HFFc6 (cell line): ENCODE measurements around the gene MOV10L1. TPM values are rescaled to one million over a fixed set of nuclear protein-coding genes. Genes with fewer than 3 reads are reported as not detected.

Experiments
- DNase-seq: peaks from one replicate; pipeline ENCODE4 v3.0.0-alpha.2; 2018
- H3K27ac Mint-ChIP-seq: 2 replicates; pipeline ENCODE4 v1.8.0; 2020; ENCODE audit warnings: mild to moderate bottlenecking, mixed read lengths
- H3K27me3 Mint-ChIP-seq: 2 replicates; pipeline ENCODE4 v1.8.0; 2021; ENCODE audit warnings: mild to moderate bottlenecking, moderate library complexity, mixed read lengths; ENCODE audit not compliant: insufficient read depth
- H3K36me3 Mint-ChIP-seq: 2 replicates; pipeline ENCODE4 v1.8.0; 2021; ENCODE audit warnings: low read depth, mixed read lengths
- H3K4me1 Mint-ChIP-seq: 2 replicates; pipeline ENCODE4 v1.8.0; 2020; ENCODE audit warnings: low read depth, mixed read lengths
- H3K4me3 Mint-ChIP-seq: 2 replicates; pipeline ENCODE4 v1.8.0; 2020; ENCODE audit warnings: mild to moderate bottlenecking, moderate library complexity, mixed read lengths
- H3K9me3 Mint-ChIP-seq: 2 replicates; pipeline ENCODE4 v1.8.0; 2020; ENCODE audit warnings: mild to moderate bottlenecking, mixed read lengths
- total RNA-seq, 6 experiments: library from RNA; stranded (reverse); fragmentation: NEBNext Ultra II Directional; extraction: Animal tissue kit (Norgen Biotek cat#: 25700); gene quantifications; 2 replicates in 1 of 6; 3 replicates in 5 of 6; pipeline ENCODE4 v1.2.3, GENCODE V29; 2021
- TF ChIP-seq, protein P1 (sequence below): fragments of 200-600 bp; sonication (generic); IDR thresholded peaks from 2 replicates; pipeline ENCODE4 v1.5.0; 2021; ENCODE audit warnings: antibody characterized with exemption, mild to moderate bottlenecking

The MOV10L1 gene
- total RNA-seq, 6 experiments from 2014 or later: 0.09 to 1.3 (median 0.26) TPM

- Mint-ChIP-seq H3K36me3 (no peaks in the 10 kb centered on the region), H3K4me3 (peak overlapping the region; percentile 28; the same call in 1 of the 2 replicates), H3K27me3 (peaks cover 2% of the 10 kb centered on the region), H3K9me3 (no peaks in the 10 kb centered on the region), H3K27ac (peak overlapping the region; percentile 65), H3K4me1 (peaks cover 65% of the 10 kb centered on the region)
- DNase-seq: peak; percentile 75
- TF ChIP-seq, protein P1, sequence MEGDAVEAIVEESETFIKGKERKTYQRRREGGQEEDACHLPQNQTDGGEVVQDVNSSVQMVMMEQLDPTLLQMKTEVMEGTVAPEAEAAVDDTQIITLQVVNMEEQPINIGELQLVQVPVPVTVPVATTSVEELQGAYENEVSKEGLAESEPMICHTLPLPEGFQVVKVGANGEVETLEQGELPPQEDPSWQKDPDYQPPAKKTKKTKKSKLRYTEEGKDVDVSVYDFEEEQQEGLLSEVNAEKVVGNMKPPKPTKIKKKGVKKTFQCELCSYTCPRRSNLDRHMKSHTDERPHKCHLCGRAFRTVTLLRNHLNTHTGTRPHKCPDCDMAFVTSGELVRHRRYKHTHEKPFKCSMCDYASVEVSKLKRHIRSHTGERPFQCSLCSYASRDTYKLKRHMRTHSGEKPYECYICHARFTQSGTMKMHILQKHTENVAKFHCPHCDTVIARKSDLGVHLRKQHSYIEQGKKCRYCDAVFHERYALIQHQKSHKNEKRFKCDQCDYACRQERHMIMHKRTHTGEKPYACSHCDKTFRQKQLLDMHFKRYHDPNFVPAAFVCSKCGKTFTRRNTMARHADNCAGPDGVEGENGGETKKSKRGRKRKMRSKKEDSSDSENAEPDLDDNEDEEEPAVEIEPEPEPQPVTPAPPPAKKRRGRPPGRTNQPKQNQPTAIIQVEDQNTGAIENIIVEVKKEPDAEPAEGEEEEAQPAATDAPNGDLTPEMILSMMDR: no peak
These were observed 25.9 kb downstream of the MOV10L1 start for GRCh38 chr22:50115693-50116092.

DNA sequence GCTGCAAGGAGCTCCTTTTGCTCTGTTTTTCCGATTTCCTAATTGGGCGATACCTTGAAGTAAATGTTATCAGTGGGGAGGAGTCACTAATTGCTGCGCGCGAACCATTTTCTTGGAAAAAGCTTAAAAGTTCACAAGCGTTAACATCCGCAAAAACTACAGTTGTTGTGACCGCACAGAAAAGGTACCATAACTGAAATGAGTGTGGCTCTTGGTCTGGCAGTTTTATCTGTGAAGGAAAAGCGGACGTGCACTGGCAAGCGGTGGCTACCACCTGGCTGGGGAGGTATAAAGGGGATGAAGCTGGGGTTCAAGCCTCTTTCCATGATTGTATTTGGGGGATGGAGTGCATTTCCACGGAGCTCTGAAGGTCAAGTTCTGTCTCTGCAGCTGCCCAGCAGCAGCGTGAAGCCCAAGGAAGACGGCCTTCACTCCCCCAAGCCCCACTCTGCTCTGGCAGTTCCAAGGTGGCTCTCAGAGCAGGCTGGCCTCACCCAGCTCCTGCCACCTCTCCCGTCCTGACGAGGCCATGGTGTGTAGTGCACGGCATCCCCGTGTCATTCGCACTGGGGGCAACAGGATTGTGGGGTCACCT, 27.5 kb downstream of the MOV10L1 start:
- Mint-ChIP-seq H3K4me3 (no peak overlapping the region), H3K27ac (no peak overlapping the region), H3K27me3 (peaks cover 2% of the 10 kb centered on the region), H3K36me3 (no peaks in the 10 kb centered on the region), H3K9me3 (peaks cover under 1% of the 10 kb centered on the region; the same call in 1 of the 2 replicates), H3K4me1 (peaks cover 59% of the 10 kb centered on the region)
- DNase-seq: no peak
- TF ChIP-seq, protein P1: no peak

GRCh38 chr22:50118129-50118528, 28.3 kb downstream of the MOV10L1 start:
- DNase-seq: no peak

GRCh38 chr22:50118557-50119168, 28.9 kb downstream of the MOV10L1 start:
- no peaks in the 10 kb centered on the region; the same call in 1 of the 2 replicates for H3K27me3 Mint-ChIP-seq
- peak; percentile 80 for DNase-seq
- H3K4me3 Mint-ChIP-seq: peak overlapping the region; percentile 29; the same call in 1 of the 2 replicates
- H3K4me1 Mint-ChIP-seq: peaks cover 46% of the 10 kb centered on the region
- H3K36me3 Mint-ChIP-seq: peaks cover 4% of the 10 kb centered on the region; the same call in 1 of the 2 replicates
- H3K27ac Mint-ChIP-seq: peak overlapping the region; percentile 25; the same call in 1 of the 2 replicates
- TF ChIP-seq, protein P1: no peak
- peaks cover 12% of the 10 kb centered on the region for H3K9me3 Mint-ChIP-seq

More at GRCh38 chr22:50118129-50118528, 28.3 kb downstream of the MOV10L1 start:
- H3K36me3 Mint-ChIP-seq: no peaks in the 10 kb centered on the region
- TF ChIP-seq, protein P1: no peak
- peak overlapping the region; percentile 25; the same call in 1 of the 2 replicates for H3K27ac Mint-ChIP-seq
- peaks cover 51% of the 10 kb centered on the region for H3K4me1 Mint-ChIP-seq
- H3K27me3 Mint-ChIP-seq: no peaks in the 10 kb centered on the region; the same call in 1 of the 2 replicates
- 0 out of 2 replicates have a peak overlapping the region, but pooled peaks have one; percentile 29 for H3K4me3 Mint-ChIP-seq
- peaks cover 8% of the 10 kb centered on the region for H3K9me3 Mint-ChIP-seq

DNA sequence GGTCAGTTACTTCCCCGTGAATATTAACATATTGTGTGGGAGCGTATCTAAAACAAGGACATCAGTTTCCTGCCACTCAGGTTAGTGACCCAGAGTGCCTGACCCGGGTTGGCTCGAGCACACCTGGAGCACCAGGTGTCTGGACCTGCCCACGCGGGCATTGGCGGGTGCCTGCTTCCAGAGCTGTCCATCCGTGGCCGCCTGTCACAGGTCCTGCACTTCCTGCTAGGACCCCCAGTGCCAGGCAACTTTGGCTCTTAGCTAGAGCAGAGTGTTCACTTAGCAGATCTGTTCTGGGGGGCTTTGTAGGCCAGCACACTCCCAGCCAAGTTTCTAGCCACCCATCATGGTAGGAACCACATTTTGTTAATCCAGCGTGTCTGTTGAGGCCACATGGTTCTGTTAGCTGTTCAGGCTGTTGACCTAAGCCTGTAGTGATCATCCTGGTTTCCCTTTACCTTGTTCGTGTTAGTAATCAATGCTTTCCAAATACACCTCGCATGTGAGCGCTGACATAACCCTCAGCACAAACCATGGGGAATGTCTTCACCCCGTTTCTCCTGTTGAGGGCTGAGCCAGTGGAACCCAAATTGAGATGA, 29.5 kb downstream of the MOV10L1 start:
- DNase-seq: no peak
- Mint-ChIP-seq H3K4me3 (no peak overlapping the region), H3K4me1 (peaks cover 40% of the 10 kb centered on the region), H3K27me3 (no peaks in the 10 kb centered on the region; the same call in none of the 2 replicates), H3K9me3 (peaks cover 19% of the 10 kb centered on the region), H3K36me3 (peaks cover 5% of the 10 kb centered on the region; the same call in 1 of the 2 replicates), H3K27ac (no peak overlapping the region)
- TF ChIP-seq, protein P1: no peak
